HG03354 (cell line): ENCODE data around the gene IRF3.

Source experiments
- ATAC-seq: cut with Tn5 transposase; IDR thresholded peaks from one replicate; pipeline ENCODE4 v1.9.1; 2021; ENCODE audit warnings: mild to moderate bottlenecking; ENCODE audit not compliant: unreplicated experiment, poor library complexity, severe bottlenecking

Gene IRF3

DNA sequence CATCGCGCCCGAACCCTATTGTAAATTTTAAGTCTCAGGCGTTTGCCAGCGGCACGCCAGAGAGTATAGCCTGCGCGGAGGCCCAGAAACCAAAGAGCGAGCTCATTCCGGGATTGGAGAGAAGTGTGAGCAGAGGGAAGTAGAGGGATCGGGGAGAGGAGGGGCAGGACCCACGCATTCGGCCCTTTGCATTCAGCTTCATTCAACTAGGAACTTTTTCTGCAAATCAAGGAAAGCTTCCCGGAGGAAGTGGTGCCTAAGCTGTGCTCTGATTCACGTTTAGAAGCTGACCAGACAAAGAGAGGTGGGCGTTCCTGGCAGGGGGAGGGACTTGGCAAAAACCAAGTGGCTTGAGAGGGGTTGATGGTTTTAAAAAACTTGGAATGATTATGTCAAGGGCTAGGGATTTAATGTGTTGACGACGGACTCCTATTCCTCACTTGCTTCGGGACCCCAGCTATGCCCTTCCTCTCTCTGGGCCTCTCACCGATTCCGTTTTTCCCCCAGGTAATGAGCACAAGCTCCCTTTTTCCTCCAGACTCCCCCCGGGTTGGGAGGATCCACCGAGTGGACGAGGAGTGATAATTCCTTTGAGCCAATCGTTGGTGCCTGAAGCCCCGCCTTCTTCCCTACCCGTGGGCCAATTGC, 10.6 kb upstream of the IRF3 start:
- ATAC-seq, result peak; percentile 28

DNA sequence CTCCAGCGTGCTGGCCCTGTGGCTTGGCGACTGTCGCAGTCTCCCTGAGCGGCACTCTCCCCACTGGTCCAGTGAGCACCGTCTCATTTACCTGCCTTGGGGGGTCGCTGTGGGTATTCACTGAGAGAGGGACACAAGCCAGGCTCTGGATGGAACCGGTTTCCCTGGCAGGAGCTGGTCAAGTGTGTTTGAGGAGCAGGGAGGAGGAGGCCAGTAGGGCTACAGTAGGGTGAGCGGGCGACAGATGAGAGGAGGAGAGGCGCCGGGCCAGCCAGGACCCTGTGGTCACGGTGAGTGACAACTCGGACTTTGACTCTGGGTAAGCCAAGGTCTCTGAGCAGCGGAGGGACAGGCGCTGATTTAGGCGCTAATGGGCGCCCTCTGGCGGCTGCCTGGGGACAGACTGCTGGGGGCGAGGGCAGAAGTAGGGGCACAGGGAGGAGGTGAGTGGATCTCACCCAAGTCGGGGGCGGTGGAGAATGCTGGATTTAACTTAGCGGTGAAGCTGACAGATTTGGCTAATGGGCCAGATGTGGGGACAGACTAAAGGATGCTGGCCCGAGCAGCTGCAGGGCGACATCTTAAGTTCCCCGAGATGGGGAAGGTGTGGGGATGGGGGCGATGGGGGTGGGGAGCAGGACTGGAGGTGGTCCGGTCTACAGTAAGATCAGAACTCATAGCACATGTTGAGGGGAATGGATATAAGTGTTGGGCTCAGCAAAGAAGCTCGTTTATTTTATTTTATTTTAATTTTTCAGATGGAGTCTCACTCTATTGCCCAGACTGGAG, 6.7 kb upstream of the IRF3 start:
- ATAC-seq, result no peak

DNA sequence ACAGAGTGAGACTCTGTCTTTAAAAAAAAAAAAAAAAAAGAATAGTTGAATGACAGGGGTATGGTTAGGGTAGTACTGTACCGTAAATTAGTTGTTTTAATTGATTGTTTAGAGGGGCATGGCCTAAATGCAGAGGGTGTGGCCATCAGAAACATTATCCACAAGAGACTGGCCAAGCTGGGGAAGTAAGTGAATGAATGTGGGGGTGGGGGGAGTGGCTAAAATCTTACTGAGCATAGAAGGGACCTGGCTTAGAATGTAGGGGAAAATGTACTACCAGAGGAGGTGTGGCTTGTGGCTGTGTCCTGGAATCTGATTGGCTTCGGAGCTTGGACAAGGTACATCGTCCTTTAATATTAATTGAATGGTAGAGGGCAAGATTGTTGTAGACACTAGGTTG, 3.9 kb upstream of the IRF3 start:
- no peak for ATAC-seq

DNA sequence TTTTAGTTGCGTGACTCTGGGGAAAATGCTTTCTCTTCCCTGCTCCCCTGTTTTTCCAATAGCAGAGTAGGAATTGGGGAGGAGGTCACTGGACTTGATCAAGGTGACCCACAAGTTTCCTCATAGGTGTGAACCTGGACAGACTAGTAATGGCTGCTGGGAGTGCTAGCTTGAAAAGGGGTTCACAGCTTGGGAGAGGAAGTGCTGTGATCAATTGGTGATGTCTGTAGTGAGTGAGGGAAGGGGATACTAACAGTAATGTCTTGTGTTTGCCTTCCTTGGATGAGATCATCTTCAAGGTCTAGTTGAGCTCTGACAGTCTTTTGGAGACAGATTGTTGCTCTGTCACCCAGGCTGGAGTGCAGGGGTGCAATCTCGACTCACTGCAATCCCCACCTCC, 1.8 kb upstream of the IRF3 start:
- ATAC-seq, result no peak

DNA sequence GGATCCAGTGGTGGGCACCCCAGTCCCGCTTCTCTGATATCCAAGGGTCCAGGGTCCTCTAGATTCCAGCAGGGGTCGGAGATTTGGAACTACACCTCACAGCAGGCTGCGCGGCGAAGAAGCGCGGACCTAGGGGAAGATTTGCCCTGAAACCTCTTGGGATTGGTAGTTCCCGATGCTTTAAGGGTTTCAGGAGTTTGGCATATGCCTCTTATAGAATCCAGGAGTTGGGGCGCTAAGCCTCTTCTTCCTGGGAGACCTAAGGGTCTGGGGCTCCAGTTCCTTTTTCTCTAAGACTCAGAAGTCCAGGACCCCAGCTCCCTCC, 425 bp upstream of the IRF3 start:
- no peak for ATAC-seq

DNA sequence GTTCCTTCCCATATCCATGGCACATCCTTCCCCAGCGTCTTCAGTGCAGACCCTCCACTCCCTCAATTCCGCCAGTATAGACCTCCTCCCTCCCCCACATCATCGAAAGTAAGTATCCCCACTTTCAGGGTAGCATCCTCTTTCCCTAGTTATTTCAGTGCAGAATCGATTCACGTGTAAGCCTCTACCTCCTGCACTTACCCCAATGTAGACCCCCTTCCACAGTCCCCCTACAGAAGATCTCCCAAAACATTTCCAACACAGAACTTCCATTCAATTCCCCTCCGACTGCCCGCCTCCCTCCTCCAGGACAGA, 664 bp downstream of the IRF3 start:
- peak; percentile 2 for ATAC-seq

DNA sequence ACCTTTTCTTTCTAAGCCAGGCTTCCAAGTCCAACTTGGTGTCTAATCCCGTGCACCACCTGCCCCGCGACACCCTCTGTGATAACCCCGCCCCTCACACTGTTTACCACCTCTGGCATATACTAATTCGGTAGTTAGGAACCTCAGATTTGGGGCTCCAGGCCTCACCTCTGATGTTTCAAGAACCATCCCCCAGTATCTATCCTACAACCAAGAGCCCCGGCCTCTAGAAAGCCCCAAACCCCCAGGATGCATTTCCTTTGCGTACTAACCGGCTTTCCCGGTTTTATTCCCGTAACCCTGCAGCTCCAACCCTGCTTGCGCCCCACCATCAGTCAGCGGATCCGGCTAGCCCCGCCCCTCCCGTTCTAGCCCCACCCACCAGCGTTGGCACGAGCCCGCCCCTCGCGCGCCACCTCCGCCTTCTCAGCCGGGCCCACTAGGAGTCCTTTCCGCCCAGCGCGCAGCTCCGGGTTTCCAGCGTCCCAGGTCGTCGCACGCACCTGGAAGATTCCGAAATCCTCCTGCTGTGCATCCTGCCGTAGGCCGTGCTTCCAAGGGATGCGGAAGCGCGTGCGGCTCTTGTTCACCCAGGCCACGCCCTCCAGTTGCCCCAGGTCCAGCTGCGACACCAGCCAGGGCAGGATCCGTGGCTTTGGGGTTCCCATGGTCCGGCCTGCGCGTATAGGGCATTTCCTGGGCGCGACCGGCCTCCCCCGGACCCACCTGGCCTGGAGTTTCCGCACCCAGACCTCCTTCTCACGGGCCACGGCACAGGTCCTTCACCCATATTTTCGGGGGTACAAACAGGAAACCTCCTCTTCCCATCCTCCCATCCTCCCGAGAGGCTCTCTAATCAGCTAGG, 1.3 kb downstream of the IRF3 start:
- peak; percentile 32 for ATAC-seq

DNA sequence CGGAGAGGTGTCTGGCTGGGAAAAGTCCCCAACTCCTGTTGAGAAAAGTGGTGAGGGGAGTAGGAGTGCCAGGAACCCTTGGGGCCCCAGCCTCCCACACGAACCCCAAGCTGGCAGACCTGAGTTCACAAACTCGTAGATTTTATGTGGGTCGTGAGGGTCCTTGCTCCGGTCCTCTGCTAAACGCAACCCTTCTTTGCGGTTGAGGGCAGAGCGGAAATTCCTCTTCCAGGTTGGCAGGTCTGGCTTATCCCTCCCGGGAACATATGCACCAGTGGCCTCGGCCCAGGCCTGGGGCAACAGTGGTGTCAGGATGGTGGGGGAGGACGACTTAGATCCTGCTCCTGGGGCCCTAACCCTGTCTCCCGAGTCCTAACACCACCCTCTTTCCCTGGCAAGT, 2.4 kb downstream of the IRF3 start:
- ATAC-seq, result no peak

DNA sequence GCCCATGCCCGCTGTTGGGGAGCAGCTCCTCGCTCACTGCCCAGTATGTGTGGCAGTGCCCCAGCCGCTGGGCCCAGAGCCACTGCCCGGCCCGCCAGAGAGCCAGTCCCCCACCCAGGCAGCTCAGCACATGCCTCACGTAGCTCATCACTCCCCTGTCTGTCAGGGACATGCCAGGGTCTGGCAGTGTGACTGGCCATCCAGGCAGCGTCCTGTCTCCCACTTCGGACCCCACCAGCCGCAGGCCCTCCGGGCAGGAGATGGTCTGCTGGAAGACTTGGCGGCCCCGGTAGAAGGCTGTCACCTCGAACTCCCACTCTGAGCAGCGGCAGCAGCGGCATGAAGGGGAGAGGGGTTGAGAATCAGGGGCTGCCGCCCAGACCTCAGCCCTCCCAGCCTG, 3.6 kb downstream of the IRF3 start:
- ATAC-seq, result no peak

DNA sequence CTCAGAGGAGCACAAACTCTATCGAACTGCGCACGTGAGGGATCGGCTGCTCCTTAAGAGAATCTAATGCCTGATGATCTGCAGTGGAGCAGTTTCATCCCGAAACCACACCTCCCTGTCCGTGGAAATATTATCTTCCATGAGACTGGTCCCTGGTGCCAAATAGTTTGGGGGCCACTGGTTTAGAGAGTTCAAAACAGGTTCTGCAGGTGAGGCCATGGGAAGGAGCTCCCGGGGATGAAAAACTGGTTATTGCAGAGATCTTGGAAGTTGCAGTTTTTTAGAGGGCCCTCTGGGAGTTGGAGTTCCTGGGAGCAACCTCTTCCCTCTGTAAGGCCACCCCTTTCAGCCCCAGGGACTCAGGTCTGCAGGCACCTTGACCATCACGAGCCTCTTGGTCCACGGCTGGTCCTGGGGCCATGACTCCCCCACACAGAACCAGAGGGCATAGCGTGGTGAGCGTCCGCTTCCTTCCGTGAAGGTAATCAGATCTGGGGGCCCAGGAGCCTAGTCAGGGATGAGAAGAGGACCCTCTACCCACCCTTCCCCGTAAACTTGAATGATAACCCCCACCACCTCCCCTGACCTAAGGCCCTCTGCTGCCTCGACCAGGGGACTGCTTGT, 5.2 kb downstream of the IRF3 start:
- no peak for ATAC-seq

DNA sequence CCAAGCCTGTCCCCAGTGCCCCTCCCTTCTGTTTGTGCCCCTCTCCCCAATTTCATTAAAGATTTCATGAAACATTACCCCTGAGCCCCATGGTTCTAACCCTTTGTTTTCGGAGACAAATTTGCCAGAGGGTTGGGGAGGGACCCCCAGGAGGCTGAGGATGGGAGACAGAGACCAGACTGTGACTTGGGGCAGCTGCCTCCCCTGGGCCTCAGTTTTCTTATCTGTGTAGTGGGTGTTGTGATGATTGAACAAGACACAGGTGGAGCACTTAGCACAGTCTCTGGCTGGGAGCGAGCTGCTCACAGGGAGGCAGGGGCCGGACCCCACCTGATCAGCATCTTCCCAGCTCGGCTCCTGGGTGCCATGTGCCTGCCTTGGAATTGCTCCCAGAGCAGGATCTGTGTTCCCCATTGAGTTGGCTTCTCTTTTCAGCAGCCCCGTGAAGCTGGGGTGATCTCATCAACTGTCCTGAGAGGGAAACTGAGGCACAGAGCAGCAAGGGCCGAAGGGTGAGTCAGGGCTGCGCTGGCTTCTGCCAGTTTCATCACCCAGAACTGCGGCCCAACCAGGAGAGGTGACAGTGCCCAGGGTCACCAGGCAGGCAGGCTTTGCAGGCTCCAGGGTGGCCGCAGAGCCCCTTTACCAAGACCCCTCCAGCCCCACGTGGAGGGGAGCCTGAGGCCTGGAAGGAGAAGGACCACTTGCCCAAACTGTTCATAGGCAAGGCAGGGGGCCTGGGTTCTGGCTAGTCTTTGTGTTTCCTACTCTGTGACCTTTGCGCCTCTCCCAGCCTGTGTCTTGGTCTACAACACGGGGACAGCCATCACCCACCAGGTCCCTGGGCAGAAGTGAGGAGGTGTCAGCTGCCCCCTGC, 6.9 kb downstream of the IRF3 start:
- ATAC-seq, result no peak

DNA sequence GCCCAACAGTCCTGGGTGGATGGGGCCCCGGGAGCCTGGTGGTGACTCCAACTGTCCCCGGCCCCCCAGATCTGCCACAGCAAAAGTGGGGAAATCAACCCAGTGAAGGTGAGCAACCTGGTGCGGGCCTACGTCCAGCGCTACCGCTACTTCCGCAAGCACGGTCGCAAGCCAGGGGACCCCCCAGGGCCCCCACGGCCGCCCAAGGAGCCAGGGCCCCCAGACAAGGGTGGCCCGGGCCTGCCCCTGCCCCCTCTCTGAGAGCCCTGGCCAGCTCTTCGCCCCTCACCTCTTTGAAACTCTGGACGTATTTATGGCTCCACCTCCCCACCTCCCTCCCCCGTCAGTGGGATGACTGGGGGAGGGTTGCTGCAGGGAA, 7.5 kb downstream of the IRF3 start:
- no peak for ATAC-seq

DNA sequence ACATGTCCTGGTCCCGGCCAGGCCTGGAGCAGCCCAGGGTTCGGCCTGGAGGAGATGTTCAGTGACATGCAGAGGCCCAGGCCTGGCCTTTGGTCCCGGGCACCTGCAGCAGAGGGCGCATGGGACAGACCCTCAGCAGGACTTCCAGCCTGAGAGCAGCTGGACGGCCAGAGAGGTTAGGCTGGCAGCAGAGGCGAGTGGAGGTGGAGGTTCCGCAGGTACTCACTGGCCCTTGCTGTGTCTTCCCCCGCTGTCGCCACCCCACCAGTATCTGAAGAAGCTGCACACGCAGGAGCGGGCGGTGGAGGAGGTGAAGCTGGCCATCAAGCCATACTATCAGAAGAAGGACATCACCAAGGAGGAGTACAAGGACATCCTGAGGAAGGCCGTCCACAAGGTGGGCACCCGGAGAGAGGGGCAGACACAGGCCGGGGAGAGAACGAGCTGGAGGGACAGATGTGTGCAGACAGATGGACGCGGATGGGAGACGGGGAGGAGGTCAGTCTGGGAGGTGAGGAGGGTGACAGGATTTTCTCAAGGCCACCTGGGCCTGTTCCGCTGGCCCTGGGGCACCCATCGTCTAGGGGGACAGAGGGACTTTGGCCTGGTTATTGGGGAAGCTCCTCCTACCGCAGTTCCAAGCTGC, 8.0 kb downstream of the IRF3 start:
- no peak for ATAC-seq

DNA sequence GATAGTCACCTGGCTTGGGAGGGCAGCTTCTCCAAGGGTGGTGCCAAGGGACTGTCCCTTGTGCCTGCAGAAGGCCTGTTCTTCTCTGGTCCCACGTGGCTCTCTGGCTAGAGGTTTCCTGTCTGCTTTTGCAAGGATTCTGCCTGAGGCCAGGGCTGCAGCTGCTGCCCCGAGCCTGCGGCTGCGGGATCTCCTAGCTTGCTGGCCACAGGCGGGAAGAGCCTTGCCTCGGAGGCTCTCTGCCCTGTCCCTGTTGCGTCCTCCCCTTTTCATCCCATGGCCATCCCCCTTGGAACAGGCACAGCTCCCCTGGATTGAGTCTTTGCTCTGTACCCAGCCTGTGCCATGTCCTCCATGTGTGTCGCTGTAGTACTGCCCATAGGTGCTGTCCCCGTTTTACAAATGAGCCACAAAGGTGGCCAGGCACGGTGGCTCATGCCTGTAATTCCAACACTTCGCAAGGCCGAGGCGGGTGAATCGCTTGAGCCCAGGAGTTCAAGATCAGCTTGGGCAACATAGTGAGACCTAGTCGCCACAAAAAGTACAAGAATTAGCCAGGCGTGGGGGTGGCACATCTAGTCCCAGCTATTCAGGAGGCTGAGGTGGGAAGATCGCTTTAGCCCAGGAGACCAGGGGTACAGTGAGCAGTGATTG, 9.1 kb downstream of the IRF3 start:
- ATAC-seq, result no peak

DNA sequence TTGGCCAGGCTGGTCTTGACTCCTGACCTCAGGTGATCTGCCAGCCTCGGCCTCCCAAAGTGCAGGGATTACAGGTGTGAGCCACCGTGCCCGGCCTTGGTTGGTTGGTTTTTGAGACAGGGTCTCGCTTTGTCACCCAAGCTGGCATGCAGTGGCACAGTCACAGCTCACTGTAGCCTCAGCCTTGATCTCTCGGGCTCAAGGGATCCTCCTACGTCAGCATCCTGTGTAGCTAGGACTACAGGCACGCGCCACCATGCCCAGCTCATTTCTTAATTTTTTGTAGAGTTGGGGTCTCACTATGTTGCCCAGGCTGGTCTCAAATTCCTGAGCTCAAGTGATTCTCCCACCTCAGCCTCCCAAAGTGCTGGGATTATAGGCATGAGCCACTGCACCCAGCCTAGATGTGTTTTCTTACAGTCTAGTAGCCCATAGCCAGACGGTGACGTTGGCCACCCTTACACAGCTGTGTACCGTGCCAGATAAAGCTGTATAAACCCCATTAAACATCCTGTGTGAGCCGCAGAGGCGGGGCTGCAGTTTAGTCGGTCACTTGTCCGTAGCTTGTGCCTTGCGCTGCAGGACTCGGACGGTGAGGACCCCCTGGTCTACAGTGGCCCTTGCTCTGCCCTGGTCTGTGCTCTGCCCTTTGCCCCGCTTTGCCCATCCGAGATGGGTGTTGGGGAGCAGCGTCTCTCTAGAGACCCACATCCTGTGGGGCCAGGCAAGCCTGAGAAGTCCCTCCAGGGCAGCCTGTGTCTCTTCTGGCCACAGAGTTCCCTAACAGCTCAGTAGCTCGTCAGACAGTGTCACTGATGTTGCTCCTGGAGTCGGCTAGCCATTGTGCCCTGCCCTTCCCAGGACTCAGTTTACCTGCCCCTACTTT, 9.8 kb downstream of the IRF3 start:
- no peak for ATAC-seq

DNA sequence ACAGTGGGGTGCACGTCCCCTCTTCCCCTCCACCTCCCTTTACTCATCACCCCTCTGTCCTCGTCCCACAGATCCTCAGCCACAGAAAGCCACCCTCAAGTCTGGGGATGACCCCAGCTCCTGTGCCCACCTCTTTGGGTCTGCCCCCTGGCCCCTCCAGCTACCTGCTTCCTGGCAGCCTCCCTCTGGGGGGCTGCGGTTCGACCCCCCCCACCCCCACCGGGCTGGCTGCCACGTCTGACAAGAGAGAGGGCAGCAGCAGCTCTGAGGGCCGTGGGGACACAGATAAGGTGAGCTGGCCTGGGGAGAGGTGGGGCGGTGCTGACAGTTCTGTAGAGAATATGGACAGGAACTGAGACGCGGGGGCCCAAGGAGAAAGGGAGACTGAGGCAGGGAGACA, 11.1 kb downstream of the IRF3 start:
- no peak for ATAC-seq

DNA sequence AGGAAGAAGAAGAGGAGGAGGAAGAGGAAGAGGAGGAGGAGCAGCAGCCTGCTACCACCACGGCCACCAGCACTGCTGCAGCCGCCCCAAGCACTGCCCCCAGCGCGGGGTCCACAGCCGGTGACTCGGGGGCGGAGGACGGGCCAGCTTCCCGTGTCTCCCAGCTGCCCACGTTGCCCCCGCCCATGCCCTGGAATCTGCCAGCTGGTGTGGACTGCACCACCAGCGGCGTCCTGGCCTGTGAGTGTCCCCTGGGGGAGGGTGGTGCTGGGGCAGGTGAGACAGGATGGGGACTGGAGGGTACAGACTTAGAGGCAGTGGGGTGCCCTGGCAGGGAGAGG, 12.2 kb downstream of the IRF3 start:
- no peak for ATAC-seq
